Smooth muscle cell (in vitro differentiated cells): ENCODE results near the gene OR5H14. TPM values are rescaled to one million over a fixed set of nuclear protein-coding genes. Genes with fewer than 3 reads are reported as not detected.

Experiments
- DNase-seq: peaks from one replicate; lab custom pipeline; 2025; ENCODE audit not compliant: unreplicated experiment; lab: John Stamatoyannopoulos, UW
- H2AFZ ChIP-seq: fragments of 200-600 bp; sonication (generic); 2 replicates; pipeline ENCODE4 v1.6.0; 2016; ENCODE audit warnings: antibody characterized with exemption, low read depth, mild to moderate bottlenecking
- H3F3A ChIP-seq: fragments of 200-600 bp; sonication (generic); 2 replicates; pipeline ENCODE4 v1.6.0; 2017; ENCODE audit warnings: antibody characterized with exemption, low read depth
- H3K27ac ChIP-seq: fragments of 200-600 bp; sonication (generic); 2 replicates; pipeline ENCODE4 v1.5.1; 2016; ENCODE audit warnings: low read depth, mild to moderate bottlenecking
- H3K27me3 ChIP-seq: fragments of 200-600 bp; sonication (generic); 2 replicates; pipeline ENCODE4 v1.6.1; 2016; ENCODE audit warnings: low read depth, mild to moderate bottlenecking
- H3K36me3 ChIP-seq: fragments of 200-600 bp; sonication (generic); 2 replicates; pipeline ENCODE4 v1.5.1; 2016; ENCODE audit warnings: low read depth
- H3K4me1 ChIP-seq: fragments of 200-600 bp; sonication (generic); 2 replicates; pipeline ENCODE4 v1.5.1; 2016; ENCODE audit warnings: low read depth
- H3K4me2 ChIP-seq: fragments of 200-600 bp; sonication (generic); 2 replicates; pipeline ENCODE4 v1.6.0; 2016; ENCODE audit warnings: mild to moderate bottlenecking
- H3K4me3 ChIP-seq: fragments of 200-600 bp; sonication (generic); 2 replicates; pipeline ENCODE4 v1.5.1; 2016; ENCODE audit warnings: mild to moderate bottlenecking
- H3K79me2 ChIP-seq: fragments of 200-600 bp; sonication (generic); 2 replicates; pipeline ENCODE4 v1.6.0; 2016; ENCODE audit warnings: low read depth, mild to moderate bottlenecking
- H3K9ac ChIP-seq: fragments of 200-600 bp; sonication (generic); 2 replicates; pipeline ENCODE4 v1.6.0; 2016; ENCODE audit warnings: low read depth
- H3K9me3 ChIP-seq: fragments of 200-600 bp; sonication (generic); replicated peaks from 2 replicates; pipeline ENCODE4 v1.5.1; 2016; ENCODE audit warnings: low read depth
- H4K20me1 ChIP-seq: fragments of 200-600 bp; sonication (generic); 2 replicates; pipeline ENCODE4 v1.6.0; 2016; ENCODE audit warnings: low read depth
- WGBS: methylation state at CpG from one replicate; pipeline ENCODE4 v1.1.7; 2016; ENCODE audit warnings: low lambda C conversion rate; 5-methylcytosine and 5-hydroxymethylcytosine counted together
- polyA plus RNA-seq: library from polyadenylated mRNA; unstranded; fragments of >200 nt; fragmentation: Nextera tagmentation; extraction: Ambion mirVana; gene quantifications from 2 replicates; pipeline ENCODE4 v1.2.1, GENCODE V29; 2016
- total RNA-seq: library from RNA; depleted of rRNA; stranded (reverse); fragments of >200 nt; gene quantifications from 2 replicates; pipeline ENCODE4 v1.2.3, GENCODE V29; 2014
- TF ChIP-seq, protein P1 (sequence below): fragments of 200-600 bp; sonication (generic); IDR thresholded peaks from 2 replicates; pipeline ENCODE4 v1.5.1; 2017; ENCODE audit warnings: borderline replicate concordance, mild to moderate bottlenecking, antibody characterized with exemption; ENCODE audit not compliant: insufficient read depth, poor library complexity, severe bottlenecking

The OR5H14 gene
- total and polyA plus RNA-seq, 2 experiments from 2014 or later: not detected

DNA sequence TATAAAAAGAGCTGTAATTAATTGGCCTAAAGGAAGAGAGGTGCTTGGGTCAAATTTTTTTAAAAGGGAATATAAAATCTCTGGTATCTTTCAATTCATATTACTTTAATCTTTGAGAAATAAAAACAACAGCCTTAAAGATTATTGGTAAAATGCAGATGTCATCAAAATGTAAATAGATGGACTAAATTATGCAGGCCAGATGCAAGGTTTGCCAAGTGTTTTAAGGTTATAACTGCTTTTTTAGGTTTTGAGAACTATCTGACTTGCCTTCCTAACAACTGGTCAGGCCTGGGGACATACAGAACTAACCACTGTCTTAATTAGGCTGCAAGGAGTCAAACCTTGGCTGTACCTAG is 36.8 kb upstream of the OR5H14 start:
- no peak for DNase-seq
- peaks cover 5% of the 10 kb centered on the region for H3K9me3 ChIP-seq

GRCh38 chr3:98114264-98114663 is 33.0 kb upstream of the OR5H14 start:
- TF ChIP-seq, protein P1, sequence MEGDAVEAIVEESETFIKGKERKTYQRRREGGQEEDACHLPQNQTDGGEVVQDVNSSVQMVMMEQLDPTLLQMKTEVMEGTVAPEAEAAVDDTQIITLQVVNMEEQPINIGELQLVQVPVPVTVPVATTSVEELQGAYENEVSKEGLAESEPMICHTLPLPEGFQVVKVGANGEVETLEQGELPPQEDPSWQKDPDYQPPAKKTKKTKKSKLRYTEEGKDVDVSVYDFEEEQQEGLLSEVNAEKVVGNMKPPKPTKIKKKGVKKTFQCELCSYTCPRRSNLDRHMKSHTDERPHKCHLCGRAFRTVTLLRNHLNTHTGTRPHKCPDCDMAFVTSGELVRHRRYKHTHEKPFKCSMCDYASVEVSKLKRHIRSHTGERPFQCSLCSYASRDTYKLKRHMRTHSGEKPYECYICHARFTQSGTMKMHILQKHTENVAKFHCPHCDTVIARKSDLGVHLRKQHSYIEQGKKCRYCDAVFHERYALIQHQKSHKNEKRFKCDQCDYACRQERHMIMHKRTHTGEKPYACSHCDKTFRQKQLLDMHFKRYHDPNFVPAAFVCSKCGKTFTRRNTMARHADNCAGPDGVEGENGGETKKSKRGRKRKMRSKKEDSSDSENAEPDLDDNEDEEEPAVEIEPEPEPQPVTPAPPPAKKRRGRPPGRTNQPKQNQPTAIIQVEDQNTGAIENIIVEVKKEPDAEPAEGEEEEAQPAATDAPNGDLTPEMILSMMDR: no peak
- no peaks in the 10 kb centered on the region for H4K20me1 ChIP-seq
- H3K9ac ChIP-seq: no peak overlapping the region
- H3K4me1 ChIP-seq: no peaks in the 10 kb centered on the region
- H2AFZ ChIP-seq: no peak overlapping the region
- no peaks in the 10 kb centered on the region for H3K27me3 ChIP-seq
- DNase-seq: no peak
- peaks cover 5% of the 10 kb centered on the region for H3K9me3 ChIP-seq
- H3K27ac ChIP-seq: no peak overlapping the region
- 77% methylated on average over 3 of the region's 3 CpGs for WGBS
- H3K79me2 ChIP-seq: no peaks in the 10 kb centered on the region
- H3K4me3 ChIP-seq: no peak overlapping the region
- no peaks in the 10 kb centered on the region for H3F3A ChIP-seq
- H3K4me2 ChIP-seq: no peak overlapping the region
- H3K36me3 ChIP-seq: peaks cover 5% of the 10 kb centered on the region

More for the DNA sequence above, 36.8 kb upstream of the OR5H14 start:
- Histone ChIP-seq H3K27me3 (no peaks in the 10 kb centered on the region), H3K27ac (no peak overlapping the region), H3K4me1 (no peaks in the 10 kb centered on the region), H4K20me1 (no peaks in the 10 kb centered on the region), H3K79me2 (no peaks in the 10 kb centered on the region), H2AFZ (no peak overlapping the region), H3K9ac (no peak overlapping the region), H3K4me2 (no peak overlapping the region), H3K4me3 (no peak overlapping the region), H3K36me3 (peaks cover 5% of the 10 kb centered on the region), H3F3A (no peaks in the 10 kb centered on the region)
- TF ChIP-seq, protein P1: no peak

DNA sequence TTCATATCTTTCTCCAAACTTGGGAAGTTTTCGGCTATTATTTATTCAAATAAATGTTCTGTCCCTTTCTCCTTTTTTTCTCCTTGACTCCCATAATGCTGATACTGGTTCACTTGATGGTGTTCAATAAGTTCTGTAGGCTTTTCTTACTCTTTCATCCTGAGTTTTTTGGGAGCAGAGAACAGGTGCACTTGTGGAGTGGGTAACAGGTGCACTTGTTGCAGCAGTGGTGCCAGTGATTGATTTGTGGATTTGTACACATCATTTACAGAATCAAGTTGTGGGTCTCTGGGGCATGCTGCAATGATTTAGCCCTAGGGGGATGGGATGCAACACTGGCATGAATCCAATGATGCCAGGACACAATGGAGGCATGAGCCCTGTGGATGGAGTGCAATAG is 31.6 kb upstream of the OR5H14 start:
- Histone ChIP-seq H3K27ac (no peak overlapping the region), H3F3A (no peaks in the 10 kb centered on the region), H3K4me1 (no peaks in the 10 kb centered on the region), H3K9ac (no peak overlapping the region), H4K20me1 (no peaks in the 10 kb centered on the region), H3K4me3 (no peak overlapping the region), H2AFZ (no peak overlapping the region), H3K79me2 (no peaks in the 10 kb centered on the region), H3K9me3 (peaks cover 5% of the 10 kb centered on the region), H3K36me3 (peaks cover 5% of the 10 kb centered on the region), H3K4me2 (no peak overlapping the region), H3K27me3 (no peaks in the 10 kb centered on the region)
- TF ChIP-seq, protein P1: no peak
- no peak for DNase-seq
- 95% methylated on average over 1 of the region's 1 CpG for WGBS

DNA sequence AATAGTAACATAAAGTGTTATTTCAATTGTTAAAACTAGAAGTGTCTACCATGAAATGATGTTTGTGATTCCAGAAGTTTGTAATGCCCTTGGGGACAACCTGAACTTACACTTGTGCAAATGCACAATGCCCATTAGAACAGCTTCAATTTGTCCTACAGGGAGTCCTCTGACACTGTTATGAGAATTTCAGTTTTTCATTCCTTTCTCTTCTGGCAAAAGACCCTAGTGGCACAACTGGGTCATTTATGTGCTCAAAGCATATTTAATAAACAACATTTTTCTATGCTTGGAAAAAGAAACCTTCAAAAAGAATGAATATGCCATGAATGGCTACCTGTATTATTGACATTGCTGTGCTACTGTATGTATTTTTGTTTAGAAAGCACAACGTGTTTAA is 16.9 kb upstream of the OR5H14 start, which contains the start of gene OR5H1:
TSS of gene OR5H1 (plus strand) at position 301 of the 400 bp plus-strand sequence. CDS start 1,977 bp downstream, outside the sequence.
- no peaks in the 10 kb centered on the region for H3K36me3 ChIP-seq
- H3F3A ChIP-seq: no peaks in the 10 kb centered on the region
- TF ChIP-seq, protein P1: no peak
- H4K20me1 ChIP-seq: no peaks in the 10 kb centered on the region
- H3K27ac ChIP-seq: no peak within 1 kb of the TSS
- no peaks in the 10 kb centered on the region for H3K4me1 ChIP-seq
- no peaks in the 10 kb centered on the region for H3K27me3 ChIP-seq
- no peak within 1 kb of the TSS for H3K4me3 ChIP-seq
- H3K9ac ChIP-seq: no peak within 1 kb of the TSS
- H3K4me2 ChIP-seq: no peak within 1 kb of the TSS
- H3K79me2 ChIP-seq: no peaks in the 10 kb centered on the region
- no peak within 1 kb of the TSS for H2AFZ ChIP-seq
- 84% methylated on average over 1 of the region's 1 CpG for WGBS
- no peaks in the 10 kb centered on the region for H3K9me3 ChIP-seq
- DNase-seq: no peak
